Measurements from ENCODE around the gene DUOXA1.

DNA sequence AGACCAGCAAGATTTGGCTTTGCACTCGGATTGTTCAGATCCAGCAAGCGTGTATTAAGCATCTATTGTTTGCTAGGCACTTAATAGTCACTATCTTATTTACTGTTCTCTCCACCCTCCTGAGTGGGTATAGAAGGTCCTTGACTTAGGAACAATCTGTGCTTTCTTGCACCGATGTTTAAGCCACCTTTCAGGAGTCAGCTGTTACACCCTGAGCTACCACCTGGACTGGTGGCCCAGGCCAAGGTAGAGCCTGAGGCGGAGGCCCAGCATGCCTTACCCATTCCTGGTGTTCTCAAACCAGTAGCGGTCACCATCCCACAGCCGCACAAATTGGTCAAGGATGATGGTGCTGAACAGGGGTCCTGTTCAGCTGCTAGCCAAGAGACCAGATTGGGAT, 10.1 kb upstream of the DUOXA1 start:
- no peak for TF ChIP-seq CTCF (IDR thresholded peaks at IDR 0.05)
- no peak for TF ChIP-seq POLR2A (IDR thresholded peaks at IDR 0.05)

Data from tibial nerve (tissue), 3 donors.